Parathyroid adenoma (tissue), 2 donors: Measurements from ENCODE around the gene GALNT17.

Source experiments
- H2AFZ ChIP-seq: fragments of 300-600 bp; sonication (generic); one replicate; pipeline ENCODE4 v1.7.0; 2017; ENCODE audit warnings: antibody characterized with exemption, mild to moderate bottlenecking
- H3K27ac ChIP-seq: fragments of 300-600 bp; sonication (generic); one replicate; pipeline ENCODE4 v1.7.0; 2017
- H3K27me3 ChIP-seq: fragments of 300-600 bp; sonication (generic); one replicate; pipeline ENCODE4 v1.7.0; 2017; ENCODE audit warnings: low read length; ENCODE audit not compliant: control insufficient read depth, insufficient read depth
- H3K36me3 ChIP-seq: fragments of 300-600 bp; sonication (generic); one replicate; pipeline ENCODE4 v1.7.0; 2017; ENCODE audit warnings: low read length; ENCODE audit not compliant: control insufficient read depth, insufficient read depth
- H3K4me1 ChIP-seq: fragments of 300-600 bp; sonication (generic); one replicate; pipeline ENCODE4 v1.7.0; 2017; ENCODE audit warnings: control low read depth
- H3K4me2 ChIP-seq: fragments of 300-600 bp; sonication (generic); one replicate; pipeline ENCODE4 v1.7.0; 2017; ENCODE audit warnings: low read length
- H3K4me3 ChIP-seq: fragments of 300-600 bp; sonication (generic); one replicate; pipeline ENCODE4 v1.7.0; 2017; ENCODE audit warnings: low read depth, low read length
- H3K79me2 ChIP-seq: fragments of 300-600 bp; sonication (generic); one replicate; pipeline ENCODE4 v1.7.0; 2017; ENCODE audit warnings: control low read depth
- H3K9ac ChIP-seq: fragments of 300-600 bp; sonication (generic); one replicate; pipeline ENCODE4 v1.7.0; 2017; ENCODE audit warnings: mild to moderate bottlenecking
- H3K9me3 ChIP-seq: fragments of 300-600 bp; sonication (generic); one replicate; pipeline ENCODE4 v1.7.0; 2017; ENCODE audit warnings: low read length; ENCODE audit not compliant: control insufficient read depth
- CTCF ChIP-seq: fragments of 300-600 bp; sonication (generic); IDR thresholded peaks from one replicate; pipeline ENCODE4 v1.7.0; 2017; ENCODE audit warnings: antibody characterized with exemption, mild to moderate bottlenecking
- donor health status: primary hyperparathyroidism.

GALNT17 gene

GRCh38 chr7:71558806-71559613 is 427.1 kb downstream of the GALNT17 start:
- no peak overlapping the region for H3K4me3 ChIP-seq
- H3K4me2 ChIP-seq = no peak overlapping the region
- no peak overlapping the region for H2AFZ ChIP-seq
- no peak for TF ChIP-seq CTCF
- no peak overlapping the region for H3K27ac ChIP-seq
- H3K9me3 ChIP-seq = no peaks in the 10 kb centered on the region
- H3K36me3 ChIP-seq = no peaks in the 10 kb centered on the region
- H3K9ac ChIP-seq = no peak overlapping the region
- H3K4me1 ChIP-seq = no peaks in the 10 kb centered on the region
- no peaks in the 10 kb centered on the region for H3K79me2 ChIP-seq
- no peaks in the 10 kb centered on the region for H3K27me3 ChIP-seq

- no peak overlapping the region for H3K9ac ChIP-seq
- no peaks in the 10 kb centered on the region for H3K27me3 ChIP-seq
- no peaks in the 10 kb centered on the region for H3K4me1 ChIP-seq
- no peak overlapping the region for H3K4me2 ChIP-seq
- H3K9me3 ChIP-seq = no peaks in the 10 kb centered on the region
- no peaks in the 10 kb centered on the region for H3K36me3 ChIP-seq
- no peak overlapping the region for H3K4me3 ChIP-seq
- TF ChIP-seq CTCF = no peak
- no peaks in the 10 kb centered on the region for H3K79me2 ChIP-seq
- no peak overlapping the region for H2AFZ ChIP-seq
- no peak overlapping the region for H3K27ac ChIP-seq
These were observed 428.5 kb downstream of the GALNT17 start for GRCh38 chr7:71560354-71560995.

- H3K4me2 ChIP-seq = no peak overlapping the region
- H3K27ac ChIP-seq = no peak overlapping the region
- no peaks in the 10 kb centered on the region for H3K36me3 ChIP-seq
- no peaks in the 10 kb centered on the region for H3K79me2 ChIP-seq
- H3K4me3 ChIP-seq = no peak overlapping the region
- H2AFZ ChIP-seq = no peak overlapping the region
- TF ChIP-seq CTCF = no peak
- no peaks in the 10 kb centered on the region for H3K27me3 ChIP-seq
- no peaks in the 10 kb centered on the region for H3K4me1 ChIP-seq
- no peak overlapping the region for H3K9ac ChIP-seq
- H3K9me3 ChIP-seq = no peaks in the 10 kb centered on the region
These were observed 431.3 kb downstream of the GALNT17 start for GRCh38 chr7:71563276-71563675.

GRCh38 chr7:71566376-71566775 is 434.4 kb downstream of the GALNT17 start:
- no peak overlapping the region for H3K27ac ChIP-seq
- no peak for TF ChIP-seq CTCF
- H3K9ac ChIP-seq = no peak overlapping the region
- H2AFZ ChIP-seq = no peak overlapping the region
- H3K4me3 ChIP-seq = no peak overlapping the region
- no peaks in the 10 kb centered on the region for H3K36me3 ChIP-seq
- no peaks in the 10 kb centered on the region for H3K27me3 ChIP-seq
- H3K4me1 ChIP-seq = no peaks in the 10 kb centered on the region
- H3K4me2 ChIP-seq = no peak overlapping the region
- H3K9me3 ChIP-seq = no peaks in the 10 kb centered on the region
- H3K79me2 ChIP-seq = no peaks in the 10 kb centered on the region
